Astrocyte of the spinal cord (primary cell): Measurements from ENCODE around the gene ABCC1.

Experiments used
- DNase-seq: peaks from one replicate; pipeline ENCODE4 v3.0.0; 2011; ENCODE audit warnings: low read depth, low spot score
- H3K4me3 ChIP-seq: 2 replicates; pipeline ENCODE4 v1.5.1; 2011; ENCODE audit warnings: low read depth, mild to moderate bottlenecking, low read length, moderate library complexity
- CTCF ChIP-seq: IDR thresholded peaks from 2 replicates; pipeline ENCODE4 v1.5.1; 2012; ENCODE audit warnings: low read depth, mild to moderate bottlenecking, low read length, inconsistent platforms
- in situ Hi-C: cut with HindIII; loops from 2 replicates; pipeline ENCODE4 v1.10.0; 2017; ENCODE audit warnings: low sequenced_read_pairs

ABCC1 gene

GRCh38 chr16:15946257-15947044 is 3.0 kb upstream of the ABCC1 start:
- in situ Hi-C loops: no loop called here
- TF ChIP-seq CTCF: no peak
- no peak overlapping the region for H3K4me3 ChIP-seq
- peak; percentile 65 for DNase-seq

GRCh38 chr16:15947983-15948509 is 1.4 kb upstream of the ABCC1 start:
- DNase-seq: no peak
- in situ Hi-C loops: no loop called here
- no peak for TF ChIP-seq CTCF
- no peak overlapping the region for H3K4me3 ChIP-seq

- peak overlapping the region; percentile 55 for H3K4me3 ChIP-seq
- in situ Hi-C loops: no loop called here
- DNase-seq: no peak
- no peak for TF ChIP-seq CTCF
Measured at GRCh38 chr16:15948532-15949209, 745 bp upstream of the ABCC1 start.

GRCh38 chr16:15950161-15950854 is 892 bp downstream of the ABCC1 start:
- no peak for TF ChIP-seq CTCF
- in situ Hi-C loops: no loop called here
- DNase-seq: peak; percentile 44

GRCh38 chr16:15950869-15951268 is 1.5 kb downstream of the ABCC1 start:
- no peak for TF ChIP-seq CTCF
- DNase-seq: no peak
- in situ Hi-C loops: no loop called here
- peak overlapping the region; percentile 77 for H3K4me3 ChIP-seq

More at GRCh38 chr16:15950161-15950854, 892 bp downstream of the ABCC1 start:
- H3K4me3 ChIP-seq: peak overlapping the region; percentile 77

GRCh38 chr16:15951852-15952251 is 2.4 kb downstream of the ABCC1 start:
- TF ChIP-seq CTCF: no peak
- DNase-seq: no peak
- in situ Hi-C loops: no loop called here
- H3K4me3 ChIP-seq: no peak overlapping the region
